GM18951 (cell line): ENCODE measurements around the gene TMEM255A.

Source experiments
- POLR2A ChIP-seq: IDR thresholded peaks from 4 replicates; pipeline ENCODE4 v1.6.1; 2011; ENCODE audit warnings: mild to moderate bottlenecking; ENCODE audit not compliant: insufficient read length, insufficient read depth; ENCODE audit errors: extremely low read depth
- in situ Hi-C: fragments of 300-500 bp; cut with MboI; formaldehyde crosslinking; loops from one replicate; pipeline ENCODE4 v1.12.0; 2022; ENCODE audit warnings: low sequenced_read_pairs, mixed read lengths, inconsistent platforms; ENCODE audit not compliant: unreplicated experiment

TMEM255A gene

GRCh38 chrX:120270567-120270966 is 40.7 kb downstream of the TMEM255A start:
- no peak for TF ChIP-seq POLR2A
- in situ Hi-C loops: no loop called here

- no peak for TF ChIP-seq POLR2A
- in situ Hi-C loops: no loop called here
Measured at GRCh38 chrX:120269373-120270035, 41.8 kb downstream of the TMEM255A start.

GRCh38 chrX:120264341-120264740 is 46.9 kb downstream of the TMEM255A start:
- in situ Hi-C loops: no loop called here

GRCh38 chrX:120262859-120263708 is 48.2 kb downstream of the TMEM255A start:
- TF ChIP-seq POLR2A: no peak
- in situ Hi-C loops: no loop called here

More at GRCh38 chrX:120264341-120264740, 46.9 kb downstream of the TMEM255A start:
- TF ChIP-seq POLR2A: no peak

GRCh38 chrX:120260369-120260768 is 50.9 kb downstream of the TMEM255A start:
- TF ChIP-seq POLR2A: no peak
- in situ Hi-C loops: no loop called here

GRCh38 chrX:120253784-120254183 is 57.5 kb downstream of the TMEM255A start:
- in situ Hi-C loops: no loop called here
- no peak for TF ChIP-seq POLR2A

- in situ Hi-C loops: no loop called here
- TF ChIP-seq POLR2A: no peak
Measured at GRCh38 chrX:120251471-120252011, 59.7 kb downstream of the TMEM255A start.

- in situ Hi-C loops: no loop called here
- peak; percentile 46 for TF ChIP-seq POLR2A
Measured at GRCh38 chrX:120250522-120251271, 60.6 kb downstream of the TMEM255A start, which contains the start of gene ZBTB33. Gene ZBTB33 (plus strand): TSS chrX:120250812. CDS start chrX:120253416, 2,604 bp downstream.

GRCh38 chrX:120244735-120245498 is 66.3 kb downstream of the TMEM255A start:
- in situ Hi-C loops: no loop called here
- peak; percentile 42 for TF ChIP-seq POLR2A

GRCh38 chrX:120244395-120244734 is 66.9 kb downstream of the TMEM255A start:
- no peak for TF ChIP-seq POLR2A
- in situ Hi-C loops: no loop called here

- no peak for TF ChIP-seq POLR2A
- in situ Hi-C loops: no loop called here
Measured at GRCh38 chrX:120242813-120243212, 68.4 kb downstream of the TMEM255A start.

- in situ Hi-C loops: no loop called here
- TF ChIP-seq POLR2A: no peak
Measured at GRCh38 chrX:120238933-120239332, 72.3 kb downstream of the TMEM255A start.
